Fibroblast of skin of abdomen (primary cell): ENCODE measurements around the gene GLT6D1.
"Not testable (repeated sequence)": the region's sequence is repeated elsewhere in the genome, so short reads cannot be mapped to it uniquely, and the experiment has no call there.

Experiments used
- DNase-seq: peaks from one replicate; pipeline ENCODE4 v3.0.0-alpha.2; 2013

GLT6D1 gene

GRCh38 chr9:135664801-135665794 lies 25.8 kb upstream of the GLT6D1 start:
- no peak for DNase-seq

- DNase-seq: no peak
Measured at GRCh38 chr9:135664266-135664665, 24.9 kb upstream of the GLT6D1 start.

- DNase-seq: no peak
Measured at GRCh38 chr9:135663857-135664256, 24.5 kb upstream of the GLT6D1 start.

- no peak for DNase-seq
Measured at GRCh38 chr9:135663451-135663770, 24.1 kb upstream of the GLT6D1 start.

- peak; percentile 7 for DNase-seq
Measured at GRCh38 chr9:135662758-135663450, 23.6 kb upstream of the GLT6D1 start, which contains the start of gene LCN9. LCN9 (plus strand) TSS chr9:135663309; CDS start chr9:135663322, 13 bp downstream.

GRCh38 chr9:135661816-135662560 lies 22.6 kb upstream of the GLT6D1 start:
- DNase-seq: no peak

- DNase-seq: no peak
Measured at GRCh38 chr9:135660407-135660806, 21.1 kb upstream of the GLT6D1 start.

- no peak for DNase-seq
Measured at GRCh38 chr9:135659252-135659651, 19.9 kb upstream of the GLT6D1 start.

- DNase-seq: no peak
Measured at GRCh38 chr9:135657416-135657815, 18.1 kb upstream of the GLT6D1 start.

- DNase-seq: no peak
Measured at GRCh38 chr9:135655317-135655716, 16.0 kb upstream of the GLT6D1 start.

GRCh38 chr9:135650408-135650807 lies 11.1 kb upstream of the GLT6D1 start:
- no peak for DNase-seq

- no peak for DNase-seq
Measured at GRCh38 chr9:135649508-135649907, 10.2 kb upstream of the GLT6D1 start.

- DNase-seq: no peak
Measured at GRCh38 chr9:135648494-135649410, 9.4 kb upstream of the GLT6D1 start.

GRCh38 chr9:135647884-135648283 lies 8.5 kb upstream of the GLT6D1 start:
- no peak for DNase-seq

GRCh38 chr9:135644631-135645218 lies 5.4 kb upstream of the GLT6D1 start:
- DNase-seq: no peak

- DNase-seq: no peak
Measured at GRCh38 chr9:135641745-135642144, 2.4 kb upstream of the GLT6D1 start.

- no peak for DNase-seq
Measured at GRCh38 chr9:135641047-135641446, 1.7 kb upstream of the GLT6D1 start.

- not testable (repeated sequence) for DNase-seq
Measured at GRCh38 chr9:135636930-135637530, 2.3 kb downstream of the GLT6D1 start.

- no peak for DNase-seq
Measured at GRCh38 chr9:135632841-135633240, 6.5 kb downstream of the GLT6D1 start.

- no peak for DNase-seq
Measured at GRCh38 chr9:135624282-135624681, 15.1 kb downstream of the GLT6D1 start.

GRCh38 chr9:135622415-135623020 lies 16.8 kb downstream of the GLT6D1 start:
- DNase-seq: no peak
